ENCODE measurements around the gene SEMA3F.
"Not testable (repeated sequence)": the region's sequence is repeated elsewhere in the genome, so short reads cannot be mapped to it uniquely, and the experiment has no call there.

The SEMA3F gene

DNA sequence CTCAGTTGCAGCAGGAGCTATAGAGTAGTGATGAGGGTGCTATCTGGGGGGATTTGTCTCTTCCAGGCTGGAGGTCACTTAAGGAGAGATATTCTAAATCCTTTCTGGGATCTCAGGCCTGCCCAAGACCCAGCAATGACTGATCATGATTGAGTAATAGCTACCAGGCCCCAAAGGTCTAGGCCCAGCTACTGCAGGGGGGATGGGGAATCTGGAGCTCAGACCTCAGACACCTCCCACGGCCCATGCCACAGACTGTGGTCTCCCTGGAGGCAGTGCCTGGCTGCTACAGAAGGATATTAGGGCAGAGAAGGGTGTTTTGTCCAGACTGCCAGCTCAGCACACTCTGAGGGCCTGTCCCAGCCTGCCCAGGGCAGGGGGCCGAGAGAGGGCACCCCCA is 56.8 kb downstream of the SEMA3F start:
- no peak for DNase-seq (ENCODE audit: low spot score)

DNA sequence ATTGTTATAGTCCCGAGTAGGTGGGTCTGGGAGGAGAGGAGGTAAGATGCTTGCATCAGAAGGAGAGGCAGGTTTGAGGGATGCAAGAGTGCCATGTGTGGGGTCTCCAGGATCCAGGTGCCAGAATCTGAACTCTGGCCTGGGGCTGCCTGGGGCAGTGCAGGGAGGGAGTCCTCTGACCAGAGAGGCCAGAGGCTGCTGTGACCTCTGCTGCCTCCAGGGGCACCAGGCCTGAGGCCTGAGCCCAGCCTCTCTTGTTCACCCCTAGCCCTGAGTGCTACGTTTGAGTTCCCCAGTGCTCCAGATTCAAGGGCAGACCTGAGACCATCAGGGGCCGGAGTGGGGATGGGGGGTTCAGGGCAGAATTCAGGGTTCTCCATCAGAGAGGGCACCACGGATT is 57.4 kb downstream of the SEMA3F start:
- no peak for DNase-seq (ENCODE audit: low spot score)

DNA sequence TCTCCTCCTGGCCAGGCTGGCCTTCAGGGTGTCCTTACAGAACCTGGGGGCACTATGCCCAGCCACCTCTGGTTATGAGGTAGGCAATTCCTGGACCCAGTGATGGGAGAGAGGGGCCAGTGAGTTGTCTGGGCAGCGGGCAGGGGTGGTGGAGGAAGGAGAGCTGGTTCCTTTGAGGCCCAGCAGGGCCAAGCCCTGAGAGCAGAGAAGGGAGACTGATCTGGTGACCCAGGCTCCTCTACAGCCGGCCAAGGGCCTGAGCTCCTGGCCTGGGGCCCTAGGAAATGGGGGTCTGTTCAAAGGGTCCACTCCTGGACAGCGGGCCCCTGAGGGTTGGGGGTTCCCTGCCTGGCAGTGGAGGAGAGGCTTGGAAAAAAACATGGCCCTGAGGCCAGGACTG is 57.8 kb downstream of the SEMA3F start:
- peak; percentile 47 for DNase-seq (ENCODE audit: low spot score)

DNA sequence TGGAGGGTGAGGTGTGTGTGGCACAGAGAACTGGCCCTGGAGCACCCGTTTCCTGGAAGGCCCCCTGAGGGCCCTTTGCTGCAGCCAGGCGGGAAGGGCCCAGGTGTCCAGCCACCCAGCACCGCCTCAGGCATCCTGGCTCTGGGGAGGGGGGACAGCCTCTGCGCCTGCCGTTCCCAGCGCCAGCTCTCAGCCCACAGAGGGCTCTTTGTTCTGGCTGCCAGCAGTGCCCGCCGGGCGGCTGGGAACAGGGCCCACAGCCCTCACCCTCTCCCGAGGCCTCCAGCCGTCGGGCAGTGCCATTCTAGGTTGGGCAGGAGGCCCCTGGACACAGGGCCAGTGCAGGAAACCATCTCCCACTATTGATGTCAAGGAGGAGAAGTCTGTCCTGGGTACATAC is 58.2 kb downstream of the SEMA3F start:
- DNase-seq (ENCODE audit: low spot score) = peak; percentile 94

DNA sequence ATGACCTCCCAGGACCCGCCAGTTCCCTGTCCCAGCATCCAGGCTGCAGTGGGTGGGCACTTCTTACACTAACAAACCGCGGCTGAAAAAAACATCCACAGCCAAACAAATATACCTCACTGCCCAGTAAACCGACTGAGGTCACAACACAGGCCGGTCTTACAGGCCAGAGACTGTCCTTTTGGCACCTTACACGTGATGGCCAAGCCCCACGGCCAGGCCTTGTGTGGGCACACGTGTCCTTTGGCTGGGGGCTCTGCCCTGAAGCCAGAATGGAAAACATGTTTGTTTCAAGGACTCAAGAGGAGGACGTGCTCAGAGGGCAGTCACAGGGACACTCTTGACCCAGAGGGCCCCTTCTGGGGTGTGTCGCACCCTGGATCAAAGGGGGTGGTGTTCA is 59.7 kb downstream of the SEMA3F start:
- DNase-seq (ENCODE audit: low spot score) = no peak

DNA sequence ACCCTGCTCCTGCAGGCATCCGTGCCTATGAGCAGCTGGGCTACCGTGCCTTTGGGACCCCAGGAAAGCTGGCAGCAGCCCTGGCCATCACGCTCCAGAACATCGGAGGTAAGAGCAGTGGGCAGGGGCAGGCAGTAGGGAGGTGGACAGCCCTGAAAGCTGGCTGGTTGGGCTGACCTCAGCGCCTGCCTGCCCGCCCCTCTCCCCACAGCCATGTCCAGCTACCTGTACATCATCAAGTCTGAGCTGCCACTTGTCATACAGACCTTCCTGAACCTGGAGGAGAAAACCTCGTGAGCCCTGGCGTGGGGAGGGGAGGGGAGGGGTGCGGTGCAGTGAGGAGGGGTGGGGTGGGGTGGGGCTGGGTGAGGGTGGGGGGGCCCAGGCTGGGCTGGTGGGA is 60.4 kb downstream of the SEMA3F start:
- DNase-seq (ENCODE audit: low spot score) = no peak

DNA sequence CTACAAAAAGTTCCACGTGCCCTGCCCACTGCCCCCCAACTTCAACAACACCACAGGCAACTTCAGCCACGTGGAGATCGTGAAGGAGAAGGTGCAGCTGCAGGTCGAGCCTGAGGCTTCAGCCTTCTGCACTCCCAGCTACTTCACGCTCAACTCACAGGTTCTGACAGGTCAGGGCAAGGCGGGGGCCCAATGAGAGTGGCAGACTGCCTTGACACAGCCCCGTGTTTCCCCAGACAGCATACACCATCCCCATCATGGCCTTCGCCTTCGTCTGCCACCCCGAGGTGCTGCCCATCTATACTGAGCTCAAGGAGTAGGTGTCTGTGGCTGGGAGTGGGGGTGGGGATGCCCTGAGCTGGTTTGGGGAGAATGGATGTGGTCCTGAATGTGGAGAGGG is 62.6 kb downstream of the SEMA3F start:
- DNase-seq (ENCODE audit: low spot score) = no peak

DNA sequence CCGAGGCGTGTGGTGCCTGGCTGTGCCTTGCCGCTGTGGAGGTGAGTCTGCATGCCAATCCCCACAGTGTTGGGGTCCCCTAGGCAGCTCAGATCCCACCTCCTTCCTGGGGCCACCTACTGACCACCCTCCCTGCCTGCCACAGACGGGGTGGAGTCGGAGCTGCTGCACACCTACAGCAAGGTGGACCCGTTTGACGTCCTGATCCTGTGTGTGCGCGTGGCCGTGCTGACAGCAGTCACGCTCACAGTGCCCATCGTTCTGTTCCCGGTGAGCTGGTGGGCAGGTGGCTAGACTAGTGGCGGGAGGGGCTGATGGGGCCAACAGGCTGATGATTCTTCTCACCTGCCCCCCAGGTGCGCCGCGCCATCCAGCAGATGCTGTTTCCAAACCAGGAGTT is 63.3 kb downstream of the SEMA3F start:
- DNase-seq (ENCODE audit: low spot score) = no peak

GRCh38 chr3:50219285-50219684 is 64.2 kb downstream of the SEMA3F start:
- DNase-seq (ENCODE audit: low spot score) = no peak

DNA sequence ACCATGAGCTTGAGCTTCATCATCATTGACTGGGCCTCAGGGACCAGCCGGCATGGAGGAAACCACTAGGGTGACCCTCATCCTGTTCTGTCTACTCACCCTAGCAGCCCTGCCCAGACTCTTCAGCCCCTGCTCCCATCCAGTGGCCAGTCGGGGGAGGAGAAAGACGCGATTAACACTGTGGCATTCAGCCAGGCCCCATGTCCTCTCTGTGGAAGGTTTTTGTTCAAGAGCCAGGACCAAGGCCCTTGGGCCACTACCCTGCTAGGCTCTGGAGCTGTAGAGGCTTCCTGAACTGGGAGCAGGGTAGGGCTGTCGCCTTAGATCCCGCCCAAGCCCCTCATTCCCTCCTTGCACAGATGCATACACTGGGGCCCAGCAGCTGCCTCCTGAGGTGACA is 65.0 kb downstream of the SEMA3F start:
- DNase-seq (ENCODE audit: low spot score) = no peak

DNA sequence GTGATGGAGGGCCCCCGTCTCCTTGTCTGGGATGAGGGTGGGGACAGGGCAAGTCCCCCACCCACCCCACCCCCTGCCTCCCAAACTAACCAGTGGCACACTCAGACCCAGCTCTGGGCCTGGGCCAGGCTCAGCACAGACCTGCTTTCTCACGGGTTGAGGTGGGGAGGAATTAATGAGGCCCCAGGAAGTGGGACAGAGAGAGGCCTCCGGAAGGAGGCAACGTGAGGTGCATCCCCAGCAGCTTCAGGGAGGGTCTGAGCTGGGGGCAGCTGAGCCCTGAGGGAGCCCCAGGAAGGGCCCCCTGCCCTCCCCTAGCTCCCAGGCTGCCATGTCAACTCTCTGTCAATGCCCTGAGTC is 65.9 kb downstream of the SEMA3F start:
- no peak for DNase-seq (ENCODE audit: low spot score)

- no peak for DNase-seq (ENCODE audit: low spot score)
These were observed 66.5 kb downstream of the SEMA3F start for GRCh38 chr3:50221411-50222168.

GRCh38 chr3:50222169-50222528 is 67.0 kb downstream of the SEMA3F start:
- DNase-seq (ENCODE audit: low spot score) = no peak

DNA sequence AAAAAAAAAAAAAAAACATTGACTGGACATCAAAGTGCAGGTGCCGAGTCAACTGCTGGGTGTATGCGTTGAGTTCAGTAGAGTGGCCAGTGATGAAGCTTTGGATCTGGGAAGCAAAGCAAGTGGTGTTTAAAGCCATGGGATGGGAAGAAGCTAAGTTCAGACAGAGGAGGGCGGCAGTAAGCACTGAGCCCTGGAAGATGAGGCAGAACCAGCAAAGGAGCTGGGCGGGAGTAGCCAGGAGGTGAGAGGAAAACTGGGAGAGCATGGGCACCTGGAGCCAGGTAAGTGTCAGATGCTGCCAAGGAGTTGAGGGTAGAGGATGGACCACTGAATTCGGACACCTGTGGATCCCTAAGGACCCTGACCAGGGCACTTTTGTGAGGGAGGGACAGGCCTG is 69.5 kb downstream of the SEMA3F start:
- DNase-seq (ENCODE audit: low spot score) = no peak

- DNase-seq (ENCODE audit: low spot score) = peak; percentile 60
These were observed 71.8 kb downstream of the SEMA3F start for GRCh38 chr3:50226888-50227389.

GRCh38 chr3:50227390-50228183 is 72.5 kb downstream of the SEMA3F start:
- DNase-seq (ENCODE audit: low spot score) = peak; percentile 87

DNA sequence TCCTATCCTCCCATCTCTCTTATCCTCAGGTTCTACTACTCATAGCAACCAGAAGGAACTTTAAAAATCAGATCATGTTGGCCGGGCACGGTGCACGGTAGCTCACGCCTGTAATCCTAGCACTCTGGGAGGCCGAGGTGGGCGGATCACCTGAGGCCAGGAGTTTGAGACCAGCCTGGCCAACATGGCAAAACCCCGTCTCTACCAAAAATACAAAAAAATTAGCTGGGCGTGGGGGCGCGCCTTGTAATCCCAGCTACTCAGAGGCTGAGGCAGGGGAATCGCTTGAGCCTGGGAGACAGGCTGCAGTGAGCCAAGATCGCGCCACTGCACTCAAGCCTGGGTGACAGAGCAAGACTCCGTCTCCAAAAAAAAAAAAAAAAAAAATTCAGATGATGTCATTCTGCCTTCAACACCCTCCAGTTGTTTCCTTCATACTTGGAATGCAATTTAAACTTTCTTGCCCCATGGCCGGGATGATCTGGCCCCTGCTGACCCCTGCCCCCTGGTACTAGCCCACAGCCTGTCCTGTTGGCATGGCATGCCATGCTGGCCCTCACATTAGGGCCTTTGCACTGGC is 73.2 kb downstream of the SEMA3F start:
- not testable (repeated sequence) for DNase-seq (ENCODE audit: low spot score)

- no peak for DNase-seq (ENCODE audit: low spot score)
These were observed 74.4 kb downstream of the SEMA3F start for GRCh38 chr3:50229490-50229889.

DNA sequence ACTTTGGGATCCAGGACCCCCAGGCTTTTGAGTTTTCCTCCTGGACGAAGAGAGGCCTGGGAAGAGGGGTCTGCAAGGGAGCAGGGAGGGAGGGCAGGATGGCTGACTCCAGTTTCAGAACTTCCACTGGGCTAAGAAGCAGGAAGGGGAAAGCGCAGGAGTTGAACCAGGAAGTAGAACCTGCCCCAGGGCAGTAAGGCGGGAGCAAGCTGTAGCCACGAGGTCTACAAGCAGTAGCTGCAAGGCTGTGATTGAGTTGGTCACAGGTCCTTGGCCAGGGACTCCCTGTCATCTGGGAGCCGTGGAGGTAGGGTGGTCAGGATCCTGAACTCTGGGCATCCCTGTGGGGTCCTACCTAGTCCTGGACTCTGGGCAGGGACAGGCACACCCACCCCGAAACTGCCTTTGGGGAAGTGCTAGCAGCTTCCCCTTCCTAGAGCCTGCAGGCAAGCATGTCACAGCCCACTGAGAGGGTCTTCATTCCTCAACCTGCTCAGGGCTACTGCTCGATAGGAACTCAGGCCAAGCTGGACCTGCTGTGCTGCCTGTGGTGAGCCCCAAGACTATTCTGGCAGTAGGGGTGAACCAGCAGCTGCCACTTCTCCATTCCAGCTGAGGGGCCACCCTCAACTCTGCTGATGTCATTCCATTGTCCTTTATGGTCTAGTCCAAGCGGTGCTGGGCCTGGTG is 75.1 kb downstream of the SEMA3F start:
- DNase-seq (ENCODE audit: low spot score) = no peak

- no peak for DNase-seq (ENCODE audit: low spot score)
These were observed 75.6 kb downstream of the SEMA3F start for GRCh38 chr3:50230794-50231125.

- no peak for DNase-seq (ENCODE audit: low spot score)
These were observed 76.5 kb downstream of the SEMA3F start for GRCh38 chr3:50231581-50231980.

GRCh38 chr3:50232303-50232702 is 77.2 kb downstream of the SEMA3F start:
- no peak for DNase-seq (ENCODE audit: low spot score)

GRCh38 chr3:50233176-50233575 is 78.1 kb downstream of the SEMA3F start:
- no peak for DNase-seq (ENCODE audit: low spot score)
